HG02885 (cell line): ENCODE data around the gene KCP.

Source experiments
- ATAC-seq: cut with Tn5 transposase; IDR thresholded peaks from one replicate; pipeline ENCODE4 v1.9.1; 2021; ENCODE audit warnings: mild to moderate bottlenecking; ENCODE audit not compliant: unreplicated experiment, poor library complexity

KCP gene

DNA sequence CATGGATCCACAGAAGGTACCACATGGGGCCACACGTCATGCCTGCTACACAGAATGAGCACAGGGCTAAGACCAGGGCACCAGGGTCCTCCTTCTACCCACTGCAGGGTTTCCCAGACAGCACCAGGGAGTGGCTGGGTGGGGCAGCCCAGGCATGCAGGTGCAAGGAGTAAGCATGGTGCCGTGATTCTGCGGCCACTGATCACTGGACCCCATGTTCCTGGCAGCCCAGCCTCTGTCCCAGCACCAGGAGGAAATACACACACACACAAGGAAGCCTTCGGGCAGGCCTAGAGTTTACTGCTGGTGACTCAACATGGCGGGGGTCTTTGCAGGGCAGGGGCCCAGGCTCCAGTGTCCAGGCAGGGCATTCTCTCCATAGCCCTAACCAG is 33.9 kb downstream of the KCP start:
- no peak for ATAC-seq

DNA sequence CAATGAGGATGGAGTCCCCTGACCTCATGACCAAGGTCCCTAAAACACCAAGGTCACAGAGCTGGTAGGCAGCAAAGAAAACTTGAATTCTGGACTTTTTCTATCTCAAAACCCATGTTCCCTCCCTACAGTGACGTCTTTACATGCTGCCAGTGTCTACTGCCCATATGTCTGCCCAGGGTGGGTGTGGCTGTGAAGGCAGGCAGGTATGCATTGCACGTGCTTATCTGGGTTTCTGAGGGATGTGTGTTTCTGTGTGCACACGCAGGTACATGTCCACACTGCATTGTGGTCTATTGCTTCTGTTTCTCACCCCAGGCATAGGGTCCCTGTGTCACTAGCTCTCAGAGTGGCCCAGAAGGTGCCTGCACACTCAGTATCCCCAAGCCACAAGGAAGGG is 34.4 kb downstream of the KCP start:
- no peak for ATAC-seq

DNA sequence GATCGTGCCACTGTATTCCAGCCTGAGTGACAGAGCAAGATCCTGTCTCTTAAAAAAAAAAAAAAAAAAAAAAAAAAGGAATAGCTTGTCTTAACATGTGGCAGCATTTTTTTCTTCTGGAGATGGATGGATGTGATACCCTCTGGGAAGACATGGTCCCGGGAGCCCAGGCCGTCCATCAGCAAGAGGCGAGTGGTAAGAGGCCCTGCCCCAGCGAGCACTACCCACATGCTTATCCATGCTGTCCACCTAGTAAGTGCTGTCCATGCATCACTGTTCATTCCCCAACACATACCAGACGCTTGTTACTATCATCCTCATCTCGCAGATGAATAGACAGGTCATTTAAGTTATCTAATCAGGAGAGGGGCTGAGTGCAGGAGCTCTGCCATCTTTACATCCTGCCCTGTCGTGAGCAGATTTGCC is 35.0 kb downstream of the KCP start:
- no peak for ATAC-seq

DNA sequence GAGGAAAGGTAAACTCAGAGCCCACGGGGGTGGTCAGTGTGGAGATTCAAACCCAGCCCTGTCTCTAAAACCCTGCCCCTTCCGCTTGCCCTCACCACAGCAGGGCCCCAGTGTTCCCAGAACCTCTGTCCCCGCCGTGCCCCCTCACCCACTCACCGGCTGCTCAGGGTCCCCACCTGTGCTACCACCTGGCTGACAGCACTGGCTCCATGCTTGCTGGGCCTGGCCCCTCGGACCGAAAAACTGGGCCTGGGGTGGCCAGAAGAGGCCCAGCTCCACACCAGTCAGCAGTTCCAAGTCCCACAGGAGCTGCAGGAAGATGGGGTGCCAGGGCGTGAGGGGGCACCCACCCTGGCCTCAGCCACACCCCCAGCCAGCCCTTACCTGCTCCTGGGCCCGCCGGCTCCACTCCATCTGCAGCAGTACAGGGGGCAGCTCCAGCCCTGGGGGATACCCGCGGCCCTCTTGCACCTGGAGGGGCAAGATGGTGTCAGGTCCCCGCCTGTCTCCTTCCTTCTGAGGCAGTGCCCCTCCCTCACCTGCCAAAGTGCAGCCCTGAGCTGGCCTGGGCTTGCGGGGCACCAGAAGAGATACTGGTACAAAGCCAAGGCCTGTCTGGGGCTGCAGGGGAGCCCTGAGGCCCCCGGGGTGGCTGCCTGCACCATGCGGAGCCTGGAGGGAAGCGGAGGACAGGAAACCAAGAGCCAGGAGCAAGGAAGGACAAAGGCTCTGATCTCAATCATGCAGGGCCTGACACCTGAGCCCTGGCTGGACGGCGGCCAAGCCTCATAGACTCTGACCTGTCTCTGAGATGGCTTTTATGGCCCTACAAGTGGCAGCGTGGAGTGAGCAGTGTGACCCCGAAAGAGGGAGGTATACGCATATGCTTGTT is 36.1 kb downstream of the KCP start:
- ATAC-seq = no peak

DNA sequence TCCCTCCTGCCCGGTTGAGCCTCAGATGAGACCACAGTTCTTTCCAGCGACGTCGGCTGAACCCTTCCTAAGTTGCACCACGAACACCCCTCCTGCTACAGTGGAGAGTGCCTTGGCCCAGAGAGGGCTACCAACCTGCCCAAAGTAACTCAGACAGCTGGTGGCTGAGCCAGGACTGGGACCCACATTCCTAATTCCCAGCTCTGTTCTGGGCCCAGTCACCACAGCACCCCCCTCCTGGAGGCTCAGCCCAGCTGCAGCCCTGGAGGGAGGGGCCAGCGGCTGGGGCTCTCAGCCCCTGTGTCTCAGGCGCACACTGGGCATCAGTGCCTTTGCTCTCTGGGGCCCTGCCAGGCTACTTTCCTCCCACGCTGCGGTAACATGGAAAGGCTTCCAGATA is 37.3 kb downstream of the KCP start:
- ATAC-seq = no peak

GRCh38 chr7:128872394-128872824 is 38.1 kb downstream of the KCP start:
- ATAC-seq = no peak

DNA sequence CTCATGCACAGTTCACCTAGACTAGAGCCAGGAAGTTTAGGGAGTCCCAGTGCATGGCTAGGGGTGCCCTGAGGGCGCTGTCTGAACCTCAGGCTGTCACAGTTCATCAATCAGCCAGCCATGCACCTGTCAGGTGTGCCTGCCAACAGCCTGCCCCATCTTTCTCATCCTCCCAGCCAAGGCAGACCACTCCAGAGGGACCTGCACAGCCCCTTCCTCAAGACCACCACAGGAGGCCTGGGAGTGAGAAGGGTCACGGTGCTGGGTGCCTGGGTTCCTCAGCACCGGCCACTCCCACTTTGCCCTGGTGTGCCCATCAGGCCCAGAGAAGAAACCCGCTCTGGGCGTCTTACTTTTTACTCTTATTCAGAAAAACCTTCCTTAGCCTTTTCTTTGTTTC is 39.5 kb downstream of the KCP start:
- no peak for ATAC-seq

GRCh38 chr7:128869944-128870285 is 40.6 kb downstream of the KCP start:
- peak; percentile 23 for ATAC-seq

- ATAC-seq = peak; percentile 81
These were observed 41.2 kb downstream of the KCP start for GRCh38 chr7:128869138-128869943.

GRCh38 chr7:128868624-128869137 is 41.8 kb downstream of the KCP start:
- no peak for ATAC-seq

- no peak for ATAC-seq
These were observed 42.5 kb downstream of the KCP start for GRCh38 chr7:128867842-128868623.

DNA sequence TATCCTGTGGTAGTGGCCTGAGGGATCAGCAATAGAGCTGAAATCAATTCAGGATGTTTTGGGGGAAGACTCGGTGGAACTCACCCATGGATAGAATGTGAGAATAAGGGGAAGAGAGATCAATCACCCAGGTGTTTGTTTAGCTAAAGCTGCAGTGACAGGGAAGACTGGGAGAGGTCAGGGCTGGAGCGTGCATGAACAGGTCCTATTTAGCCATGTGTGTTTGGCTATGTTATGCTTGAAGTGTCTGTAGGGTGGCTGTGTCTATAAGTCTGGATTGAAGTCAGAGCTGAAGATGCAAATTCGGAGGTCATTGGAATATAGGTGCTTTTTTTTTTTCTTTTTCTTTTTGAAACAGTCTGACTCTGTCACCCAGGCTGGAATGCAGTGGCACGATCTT is 43.3 kb downstream of the KCP start:
- ATAC-seq = no peak

DNA sequence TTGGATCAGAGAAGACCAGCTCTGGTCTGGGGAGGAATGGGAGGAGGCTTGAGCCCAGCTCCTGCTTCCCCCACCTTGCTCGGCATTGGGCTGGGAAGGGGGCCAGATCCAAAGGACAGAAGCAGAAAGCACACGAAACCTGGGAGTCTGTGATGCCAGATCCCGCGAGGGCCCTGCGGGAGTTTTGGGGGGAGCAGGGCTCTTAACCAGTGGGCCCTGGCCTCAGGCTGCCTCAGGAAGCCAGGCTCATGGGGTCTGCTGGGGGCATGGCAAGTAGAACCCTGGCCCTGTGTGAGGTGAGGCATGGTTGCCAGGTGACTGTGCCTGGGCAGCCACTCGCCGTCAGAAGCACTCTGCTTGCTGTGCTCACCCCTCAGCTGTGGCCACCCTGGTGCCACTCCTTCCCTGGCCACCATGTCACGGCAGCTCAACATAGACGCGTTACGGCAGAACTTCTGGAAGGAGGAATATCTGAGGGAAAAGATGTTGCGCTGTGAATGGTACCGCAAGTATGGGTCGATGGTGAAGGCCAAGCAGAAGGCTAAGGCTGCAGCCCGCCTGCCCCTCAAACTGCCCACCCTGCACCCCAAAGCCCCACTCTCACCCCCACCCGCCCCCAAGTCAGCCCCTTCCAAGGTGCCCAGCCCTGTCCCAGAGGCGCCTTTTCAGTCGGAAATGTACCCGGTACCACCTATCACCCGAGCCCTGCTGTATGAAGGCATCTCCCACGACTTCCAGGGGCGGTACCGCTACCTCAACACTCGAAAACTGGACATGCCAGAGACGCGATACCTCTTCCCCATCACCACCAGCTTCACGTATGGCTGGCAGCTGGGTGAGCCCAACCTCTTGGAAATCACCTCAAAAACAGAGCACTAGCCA is 44.3 kb downstream of the KCP start:
- no peak for ATAC-seq

DNA sequence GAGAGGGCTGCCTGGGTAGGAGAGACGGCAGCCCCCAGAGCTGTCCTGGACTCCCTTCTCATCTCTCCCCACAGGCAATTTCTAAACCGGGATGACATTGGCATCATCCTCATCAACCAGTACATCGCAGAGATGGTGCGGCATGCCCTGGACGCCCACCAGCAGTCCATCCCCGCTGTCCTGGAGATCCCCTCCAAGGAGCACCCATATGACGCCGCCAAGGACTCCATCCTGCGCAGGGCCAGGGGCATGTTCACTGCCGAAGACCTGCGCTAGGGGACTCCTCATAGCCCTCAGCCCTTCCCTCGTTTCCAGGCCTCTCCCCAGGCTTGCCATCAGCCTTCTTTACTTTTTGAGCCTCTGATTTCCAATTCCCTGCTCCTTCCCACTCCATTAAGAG is 45.2 kb downstream of the KCP start:
- ATAC-seq = no peak

- ATAC-seq = peak; percentile 47
These were observed 47.0 kb downstream of the KCP start for GRCh38 chr7:128863433-128863989.

GRCh38 chr7:128862571-128863432 is 47.7 kb downstream of the KCP start, which contains the start of gene ATP6V1F:
Gene ATP6V1F (plus strand): TSS chr7:128862856. CDS start chr7:128862905, 49 bp downstream.
- peak; percentile 88 for ATAC-seq

DNA sequence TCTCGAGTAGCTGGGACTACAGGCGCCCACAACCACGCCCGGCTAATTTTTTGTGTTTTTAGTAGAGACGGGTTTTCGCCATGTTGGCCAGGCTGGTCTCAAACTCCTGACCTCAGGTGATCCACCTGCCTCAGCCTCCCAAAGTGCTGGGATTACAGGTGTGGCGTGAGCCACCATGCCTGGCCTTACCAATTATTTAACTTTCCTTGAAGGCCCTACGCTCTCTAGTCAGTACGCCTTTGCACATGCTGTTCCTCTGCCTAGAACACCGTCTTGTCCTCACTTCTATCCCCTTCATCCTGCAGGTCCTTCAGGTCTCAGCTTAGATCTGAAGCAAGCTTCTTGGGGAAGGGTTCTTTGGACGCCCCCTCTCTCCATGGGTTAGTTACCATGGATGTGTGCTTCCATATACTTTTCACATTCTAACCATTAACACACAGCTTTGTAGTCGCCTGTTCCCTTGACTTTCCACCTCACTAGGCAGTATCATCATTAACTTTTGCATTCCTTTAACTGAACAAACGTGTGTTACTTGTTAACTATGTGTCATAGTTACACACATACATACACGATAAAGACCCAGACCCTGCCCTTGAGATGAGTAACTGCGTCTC is 48.4 kb downstream of the KCP start:
- ATAC-seq = no peak
